NOMO-1 treated with DMSO at 0.1 percent for 48 hours (cell line): Measurements from ENCODE around the gene SDK2.

ENCODE experiments used
- DNase-seq: peaks from one replicate; lab custom pipeline; 2025; ENCODE audit not compliant: unreplicated experiment; lab: John Stamatoyannopoulos, UW

SDK2 gene

DNA sequence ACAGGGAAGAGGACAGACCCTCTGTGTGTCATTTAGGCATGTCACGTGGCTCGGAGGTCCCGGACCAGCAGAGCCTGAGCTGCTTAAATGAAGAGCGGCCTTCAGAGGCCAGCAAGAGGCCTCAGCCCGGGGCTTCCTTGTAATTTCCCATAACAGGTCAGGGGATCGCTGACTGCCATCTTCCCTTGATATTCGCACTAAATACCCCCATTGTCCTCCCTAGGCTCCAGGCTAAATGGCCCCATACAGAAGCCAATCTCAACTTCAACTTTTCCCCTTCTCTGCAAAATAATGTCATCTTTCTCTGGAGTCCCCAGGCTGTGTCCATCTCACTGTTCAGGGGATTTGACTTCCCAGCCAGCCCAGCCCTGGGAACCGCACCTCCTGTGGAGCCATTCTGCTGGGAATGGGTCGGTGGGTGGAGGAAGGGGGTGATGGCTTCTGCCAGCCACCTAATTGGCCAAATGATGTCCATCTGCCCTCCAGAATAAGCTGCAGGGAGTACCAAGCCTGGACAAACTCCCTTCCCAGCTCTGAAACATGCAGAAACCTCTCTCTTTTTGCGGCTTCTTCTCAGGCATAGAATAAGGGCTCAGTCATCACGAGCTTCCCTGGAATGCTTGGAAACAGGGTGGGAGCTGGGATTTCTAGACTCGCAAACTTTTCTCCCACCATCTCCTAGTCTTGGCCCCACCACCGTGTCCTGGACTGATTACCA is 129.9 kb downstream of the SDK2 start:
- DNase-seq: no peak

DNA sequence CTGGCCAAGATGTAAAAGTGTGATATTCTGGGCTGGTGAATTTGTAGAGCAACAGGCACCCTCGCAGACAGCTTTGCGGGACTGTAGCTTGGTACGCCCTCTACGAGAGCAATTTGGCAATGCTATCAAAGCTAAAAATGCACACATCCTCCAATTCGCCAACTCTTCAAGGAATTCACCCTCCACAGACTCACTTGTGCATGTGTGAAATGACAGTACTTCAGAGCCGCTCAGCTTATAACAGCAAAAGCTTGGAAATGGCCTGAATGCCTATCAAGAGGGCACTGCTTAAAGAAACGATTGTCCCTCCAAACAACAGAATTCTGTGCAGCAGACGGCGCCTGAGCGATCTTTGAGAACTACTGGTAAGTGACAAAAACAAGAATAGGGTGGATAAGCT is 130.8 kb downstream of the SDK2 start:
- DNase-seq: no peak

- DNase-seq: no peak
These were observed 132.5 kb downstream of the SDK2 start for GRCh38 chr17:73511719-73512115.

DNA sequence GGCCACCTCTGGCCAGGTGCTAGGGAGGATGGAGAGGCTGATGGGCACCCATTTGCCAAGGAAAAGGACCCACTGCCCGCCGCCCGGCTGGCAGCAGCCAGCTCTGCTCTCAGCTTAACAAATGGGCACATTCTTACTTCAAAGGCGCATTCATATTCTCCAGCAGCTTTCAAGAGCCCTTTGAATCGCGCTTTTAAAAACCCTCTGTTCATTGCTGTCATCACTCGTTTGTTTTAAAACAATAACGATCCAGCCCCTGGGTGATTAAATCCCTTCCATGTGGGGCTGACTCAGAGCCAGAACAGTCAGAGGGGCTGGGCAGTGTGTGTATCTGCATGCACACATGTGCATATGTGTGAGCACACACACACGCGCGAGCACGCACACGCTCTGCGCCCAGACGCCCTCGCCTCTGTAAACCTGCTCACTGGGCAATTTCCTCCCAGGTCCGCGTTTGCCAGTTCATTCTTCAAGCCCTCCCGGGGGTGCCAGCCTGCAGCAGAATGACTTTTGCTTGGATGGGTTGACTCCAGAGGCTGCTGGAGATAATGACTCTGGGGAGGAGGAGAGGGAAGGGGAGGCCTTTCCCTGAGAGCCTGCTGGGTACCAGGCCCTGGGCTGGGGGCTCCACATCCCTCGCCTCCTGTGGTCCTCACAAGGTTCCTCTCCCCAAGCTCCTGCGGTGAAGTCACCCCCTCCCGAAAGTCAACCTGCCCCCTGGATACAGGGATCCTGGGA is 133.1 kb downstream of the SDK2 start:
- DNase-seq: no peak

DNA sequence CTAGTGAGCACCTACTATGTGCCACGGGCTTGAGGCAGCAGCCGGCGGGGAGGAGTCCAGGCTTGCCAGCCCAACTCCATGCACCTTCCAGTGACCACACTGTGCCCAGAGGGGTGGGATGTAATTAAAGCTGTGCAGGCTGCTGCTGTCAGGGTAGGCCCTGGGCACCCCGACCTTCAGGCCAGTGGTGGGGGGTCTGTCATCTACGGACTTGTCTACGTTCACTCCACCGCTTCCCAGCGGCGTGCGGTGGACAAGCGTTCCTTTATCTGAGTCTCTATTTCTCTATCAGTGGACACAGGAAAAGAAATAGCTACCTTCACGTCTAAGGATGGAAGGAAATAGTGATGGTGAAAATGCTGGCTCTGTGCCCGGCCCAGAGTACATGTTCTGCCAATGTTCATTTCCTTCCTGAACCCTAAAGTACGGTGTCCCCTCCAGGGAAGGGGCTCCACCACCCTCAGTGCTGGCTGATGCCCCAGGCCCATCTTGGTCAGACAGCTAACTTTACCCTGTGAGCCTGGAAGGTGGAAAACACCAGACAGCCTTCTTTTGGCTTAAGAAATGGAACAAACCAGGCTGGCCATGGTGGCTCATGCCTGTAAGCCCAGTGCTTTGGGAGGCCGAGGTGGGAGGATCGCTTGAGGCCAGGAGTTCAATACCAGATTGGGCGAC is 135.2 kb downstream of the SDK2 start:
- no peak for DNase-seq

DNA sequence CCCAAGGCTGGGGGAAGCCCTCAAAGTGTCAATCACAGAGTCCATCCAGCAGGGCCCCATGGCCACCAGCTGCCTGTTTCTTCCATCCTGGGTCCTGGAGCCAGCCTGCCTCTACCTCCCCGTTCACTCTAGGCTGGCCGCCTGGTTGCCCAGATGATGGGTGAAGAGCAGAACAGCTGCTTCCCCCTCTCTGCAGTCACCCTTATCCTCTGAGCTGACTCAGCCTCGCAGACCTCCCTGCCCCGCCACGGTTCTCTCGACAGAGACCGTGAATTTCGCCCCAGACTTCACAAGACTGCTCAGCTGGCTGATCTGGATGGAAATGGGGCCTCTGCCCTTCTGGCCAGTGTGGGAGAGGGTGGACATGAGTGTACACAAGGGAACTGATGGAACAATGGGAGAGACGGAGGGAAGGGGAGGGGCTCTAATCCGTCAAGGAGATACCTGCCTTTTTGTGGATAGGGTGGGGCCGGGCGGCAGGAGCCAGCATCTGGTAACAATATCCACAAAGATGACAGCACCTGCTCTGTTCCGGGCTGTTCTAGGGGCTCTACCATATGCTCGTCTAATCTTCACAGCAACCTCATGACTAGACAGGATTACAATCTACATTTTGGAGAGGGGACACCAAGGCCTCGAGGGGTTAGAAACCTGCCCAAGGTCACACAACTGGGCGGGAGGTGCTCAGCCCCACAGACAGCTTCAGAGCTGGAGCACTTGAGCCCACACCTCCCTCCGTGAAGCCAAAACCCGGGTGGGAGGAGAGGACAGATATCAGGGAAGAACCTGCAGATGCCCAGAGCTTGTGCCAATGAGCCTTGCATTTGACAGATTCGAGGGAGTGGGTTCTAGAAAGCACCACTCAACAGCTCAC is 136.0 kb downstream of the SDK2 start:
- DNase-seq: no peak

- DNase-seq: no peak
These were observed 137.5 kb downstream of the SDK2 start for GRCh38 chr17:73506470-73507435.

DNA sequence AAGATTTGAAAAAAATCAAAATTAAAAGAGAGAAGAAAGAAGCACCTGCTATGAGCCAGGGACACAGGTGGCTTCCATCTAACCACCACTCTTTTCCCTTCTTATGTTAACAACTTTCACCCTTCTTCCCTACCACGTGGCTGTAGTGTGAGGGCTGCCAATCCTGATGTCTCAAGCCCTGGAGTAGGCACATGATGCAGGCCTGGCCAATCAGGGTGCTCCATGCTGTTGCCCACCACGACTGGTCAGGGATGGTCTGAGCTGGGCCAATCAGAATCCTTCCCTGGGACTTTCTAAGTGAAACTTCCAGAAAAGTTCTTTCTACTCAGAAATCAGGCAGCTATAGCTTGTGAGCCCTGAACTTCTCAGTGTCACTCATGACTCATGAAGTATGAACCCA is 140.7 kb downstream of the SDK2 start:
- no peak for DNase-seq

DNA sequence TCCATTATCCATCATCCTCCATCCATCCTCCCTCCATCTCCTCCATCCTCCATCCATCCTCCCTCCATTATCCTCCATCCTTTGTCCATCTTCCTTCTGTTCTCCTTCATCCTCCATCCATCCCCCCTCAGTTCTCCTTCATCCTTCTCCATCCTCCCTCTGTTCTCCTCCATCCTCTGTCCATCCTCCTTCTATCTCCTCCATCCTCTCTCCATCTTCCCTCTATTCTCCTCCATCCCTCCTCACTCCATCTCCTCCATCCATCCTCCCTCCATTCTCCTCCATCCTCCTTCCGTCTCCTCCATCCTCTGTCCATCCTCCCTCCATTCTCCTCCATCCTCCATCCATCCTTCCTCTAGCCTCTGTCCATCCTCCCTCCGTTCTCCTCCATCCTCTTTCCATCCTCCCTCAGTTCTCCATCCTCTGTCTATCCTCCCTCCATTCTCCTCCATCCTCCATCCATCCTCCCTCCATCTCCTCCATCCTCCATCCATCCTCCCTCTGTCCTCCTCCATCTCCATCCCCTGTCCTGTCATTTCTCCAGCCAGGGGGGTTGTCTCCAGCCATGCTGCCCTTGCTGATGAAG is 143.7 kb downstream of the SDK2 start:
- no peak for DNase-seq

GRCh38 chr17:73498886-73499554 is 145.2 kb downstream of the SDK2 start:
- no peak for DNase-seq

DNA sequence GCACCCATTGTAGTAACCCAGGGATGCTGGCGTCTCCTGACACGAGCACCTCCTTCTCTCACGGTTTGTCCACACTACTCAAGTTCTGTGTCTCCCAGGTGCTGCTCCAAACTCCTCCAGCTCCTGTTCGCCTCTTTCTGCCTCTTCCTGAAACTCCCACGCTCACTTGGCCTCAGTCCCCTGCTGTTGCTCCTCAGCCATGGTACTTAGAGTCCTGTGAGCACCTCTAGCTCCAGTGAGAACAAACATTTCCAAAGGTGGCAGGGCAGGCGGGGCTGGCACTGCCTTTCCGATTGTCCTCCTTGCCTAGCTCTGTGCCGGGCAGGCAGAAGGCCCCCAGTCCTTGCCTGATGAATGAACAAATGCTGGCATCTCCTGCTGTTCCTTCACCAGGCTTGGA is 146.1 kb downstream of the SDK2 start:
- DNase-seq: no peak

DNA sequence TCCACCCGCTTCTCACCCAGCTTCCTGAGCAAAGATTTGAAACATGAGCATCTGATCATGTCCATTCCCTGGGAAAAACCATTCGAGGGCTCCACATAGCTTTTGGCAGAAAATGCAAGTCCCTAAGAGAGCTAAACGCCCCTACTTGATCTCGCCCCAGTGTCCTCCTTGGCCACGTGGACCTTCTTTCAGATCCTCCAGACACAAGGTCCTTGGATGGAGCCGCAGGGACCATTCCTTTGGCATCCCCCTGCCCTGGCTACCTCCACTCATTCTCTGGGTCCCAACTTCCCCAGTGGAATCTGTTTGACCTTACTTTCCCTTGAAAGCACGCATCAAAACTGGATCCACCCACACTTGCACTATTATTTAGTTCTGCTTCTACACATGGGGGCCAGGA is 146.5 kb downstream of the SDK2 start:
- no peak for DNase-seq

GRCh38 chr17:73496232-73496631 is 148.0 kb downstream of the SDK2 start:
- no peak for DNase-seq

- DNase-seq: no peak
These were observed 148.6 kb downstream of the SDK2 start for GRCh38 chr17:73495641-73496040.

DNA sequence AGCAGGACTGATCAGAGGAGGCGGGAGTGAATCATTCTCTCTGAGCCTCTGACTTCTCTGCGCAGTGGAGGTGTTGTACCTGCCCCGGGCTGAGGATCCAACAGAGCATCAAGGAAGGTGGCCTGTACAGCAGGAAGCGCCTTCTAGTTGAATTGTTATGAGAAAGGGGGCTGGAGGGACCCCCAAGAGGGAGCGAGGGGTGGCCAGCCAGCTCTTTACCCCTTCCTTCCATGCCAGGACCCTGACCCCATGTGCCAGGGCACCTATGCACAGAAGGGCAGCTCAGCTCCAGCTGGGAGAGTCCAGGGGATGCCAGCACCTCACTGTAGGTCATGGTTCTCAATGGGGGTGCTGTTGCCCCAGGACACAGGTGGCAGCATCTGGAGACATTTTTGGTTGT is 149.3 kb downstream of the SDK2 start:
- DNase-seq: no peak

GRCh38 chr17:73493956-73494926 is 150.0 kb downstream of the SDK2 start:
- no peak for DNase-seq

- no peak for DNase-seq
These were observed 151.1 kb downstream of the SDK2 start for GRCh38 chr17:73492821-73493814.
